ENCODE measurements around the gene RIPOR1. TPM values are rescaled to one million over a fixed set of nuclear protein-coding genes. Genes with fewer than 3 reads are reported as not detected.

Gene RIPOR1
- 22.9 and 30.5 TPM in 2 replicates for total RNA-seq

DNA sequence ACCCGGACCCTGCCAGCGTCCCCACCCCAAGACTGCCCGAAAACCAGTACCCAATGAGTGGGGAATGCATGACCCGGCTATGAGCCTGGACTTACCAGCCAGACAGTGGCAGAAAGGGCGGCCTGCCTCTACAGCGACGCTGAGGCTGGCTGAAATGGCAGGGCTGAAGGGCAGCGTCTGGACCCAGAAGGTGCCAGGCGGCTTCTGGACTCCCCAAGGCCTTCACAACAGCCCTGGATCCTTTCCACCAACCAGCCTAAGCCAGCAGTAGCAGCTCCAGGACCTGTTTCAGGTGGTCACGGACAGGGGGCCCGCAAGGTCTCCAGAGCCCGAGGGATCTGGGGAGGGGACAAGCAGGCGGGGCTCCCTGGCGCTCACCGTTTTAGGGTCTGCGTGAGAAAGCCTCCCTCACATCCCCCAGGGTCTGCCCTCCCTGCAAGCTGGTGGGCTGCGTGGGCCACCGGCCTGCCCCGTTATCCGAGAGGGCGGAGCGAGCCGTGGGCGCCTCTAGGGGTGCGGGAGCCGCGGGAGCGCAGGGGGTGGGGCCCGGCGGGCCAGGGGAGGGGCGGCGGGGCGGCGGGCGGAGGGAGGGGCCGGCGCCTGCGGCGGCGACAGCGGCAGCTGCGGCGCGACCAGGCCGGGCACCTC lies at the start of gene RIPOR1:
TSS of gene RIPOR1 (plus strand) at position 608 of the 648 bp plus-strand sequence. CDS start 9,618 bp downstream, outside the sequence.

GRCh38 chr16:67480833-67481560 lies 47.6 kb upstream of the RIPOR1 start, which contains the start of gene ATP6V0D1:
TSS of gene ATP6V0D1 (minus strand) at chr16:67481157. CDS start at chr16:67481086, 71 bp downstream.

GRCh38 chr16:67483150-67483549 lies 45.5 kb upstream of the RIPOR1 start, which contains the start of gene AGRP:
TSS of gene AGRP (minus strand) at chr16:67483547. CDS start at chr16:67483398, 149 bp downstream.

DNA sequence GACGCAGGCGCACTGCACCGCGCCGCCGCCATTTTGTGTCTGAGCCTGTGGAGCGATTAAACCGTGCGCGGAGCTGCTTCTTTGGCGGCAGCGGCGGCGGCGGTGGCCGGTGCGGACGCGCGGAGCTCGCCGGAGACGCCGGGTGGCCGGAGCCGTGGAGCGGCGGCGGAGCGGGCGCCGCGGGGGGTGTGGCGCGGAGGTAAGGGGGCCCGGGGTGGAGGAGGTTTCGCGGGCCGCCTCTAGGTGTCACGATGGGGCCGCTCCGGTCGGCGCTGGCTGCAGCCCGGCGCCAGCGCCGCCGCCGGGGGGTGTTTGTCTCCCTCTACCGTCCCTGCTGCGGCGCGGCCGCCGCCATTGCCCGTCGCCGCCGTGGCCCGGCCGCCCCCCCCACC lies 33.9 kb downstream of the RIPOR1 start, which contains the start of gene CTCF:
TSS of gene CTCF (plus strand) at position 1 of the 392 bp plus-strand sequence. CDS start 48,307 bp downstream, outside the sequence.

Other genes starting within 250 kb of the RIPOR1 start
- gene PLEKHG4, start 249.3 kb upstream of the RIPOR1 start, total RNA-seq, result 6.6 and 7.5 TPM in 2 replicates
- not detected in 2 replicates for gene KCTD19, start 202.1 kb upstream of the RIPOR1 start, total RNA-seq
- not detected in 2 replicates for gene LRRC36, start 202.0 kb upstream of the RIPOR1 start, total RNA-seq
- gene TPPP3, start 135.3 kb upstream of the RIPOR1 start, total RNA-seq, result 0.19 TPM in 1 of 2 replicates, not detected in the other
- 5.3 and 6.1 TPM in 2 replicates for gene ZDHHC1, start 112.4 kb upstream of the RIPOR1 start, total RNA-seq
- 1.3 and 2.9 TPM in 2 replicates for gene HSD11B2, start 97.7 kb upstream of the RIPOR1 start, total RNA-seq
- 126 and 130 TPM in 2 replicates for gene ATP6V0D1, start 47.7 kb upstream of the RIPOR1 start, total RNA-seq
- gene AGRP, start 45.3 kb upstream of the RIPOR1 start, total RNA-seq, result not detected in 2 replicates
- 17.7 and 25.5 TPM in 2 replicates for gene CTCF, start 33.7 kb downstream of the RIPOR1 start, total RNA-seq
- gene CARMIL2, start 116.3 kb downstream of the RIPOR1 start, total RNA-seq, result 0.23 and 0.49 TPM in 2 replicates
- 38.0 and 42.5 TPM in 2 replicates for gene ACD, start 131.4 kb downstream of the RIPOR1 start, total RNA-seq
- 3.8 and 3.9 TPM in 2 replicates for gene PARD6A, start 132.1 kb downstream of the RIPOR1 start, total RNA-seq
- gene ENKD1, start 137.9 kb downstream of the RIPOR1 start, total RNA-seq, result 14.0 and 20.3 TPM in 2 replicates
- 1.5 and 2.3 TPM in 2 replicates for gene C16orf86, start 138.0 kb downstream of the RIPOR1 start, total RNA-seq
- gene GFOD2, start 190.5 kb downstream of the RIPOR1 start, total RNA-seq, result 20.0 and 23.6 TPM in 2 replicates